Right hindlimb (tissue), 1 donor: ENCODE measurements around the gene IL10RB.

Experiments
- DNase-seq: peaks from one replicate; pipeline ENCODE4 v3.0.0-alpha.2; 2018

Gene IL10RB

GRCh38 chr21:33339135-33339534 lies 73.0 kb downstream of the IL10RB start:
- DNase-seq = no peak

GRCh38 chr21:33339918-33340317 lies 73.8 kb downstream of the IL10RB start:
- DNase-seq = no peak

GRCh38 chr21:33345751-33346238 lies 79.6 kb downstream of the IL10RB start:
- DNase-seq = no peak
